Measurements from ENCODE around the gene TAMALIN.

TAMALIN gene

DNA sequence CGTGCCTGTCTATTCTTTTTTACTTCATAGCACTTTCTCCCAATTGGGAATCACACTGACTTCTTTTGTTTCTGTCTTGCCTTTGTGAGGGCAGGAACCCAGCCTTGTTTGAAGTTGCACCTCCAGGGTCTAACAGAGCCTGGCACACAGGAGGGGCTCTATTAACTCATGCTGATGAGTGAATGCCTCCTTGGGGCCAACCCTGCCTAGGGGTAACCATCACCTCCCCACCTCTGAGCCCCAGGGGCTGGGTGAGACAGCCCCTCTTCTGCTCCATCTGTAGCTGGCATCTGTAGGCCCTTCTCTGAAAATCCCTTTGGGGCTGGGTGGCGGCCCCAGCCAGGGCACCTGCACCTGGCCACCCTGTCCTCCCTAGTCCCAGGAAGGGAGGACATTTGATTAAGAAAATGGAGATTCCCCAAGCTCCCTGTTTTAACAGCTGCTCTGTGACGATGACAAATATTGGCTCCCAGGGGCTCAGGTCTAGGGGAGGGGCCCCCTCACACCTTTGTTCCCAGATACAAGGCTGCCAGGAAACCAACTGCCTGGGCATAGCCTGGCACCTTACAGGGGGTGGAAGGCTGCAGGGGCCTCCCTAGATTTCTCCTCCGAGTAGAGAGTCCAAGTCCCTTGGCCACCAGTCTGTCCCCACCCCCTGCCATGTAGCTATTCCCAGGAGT lies 11.8 kb downstream of the TAMALIN start:
- TF ChIP-seq MYC (IDR thresholded peaks at IDR 0.05; ENCODE audit: low read depth, low read length) (no peak), POLR2A (IDR thresholded peaks at IDR 0.05; ENCODE audit: extremely low read depth, insufficient read length) (no peak)
- TF ChIP-seq, protein P1, sequence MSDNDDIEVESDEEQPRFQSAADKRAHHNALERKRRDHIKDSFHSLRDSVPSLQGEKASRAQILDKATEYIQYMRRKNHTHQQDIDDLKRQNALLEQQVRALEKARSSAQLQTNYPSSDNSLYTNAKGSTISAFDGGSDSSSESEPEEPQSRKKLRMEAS (IDR thresholded peaks at IDR 0.05; ENCODE audit: low read depth, low read length), result no peak
- TF ChIP-seq, protein P2, sequence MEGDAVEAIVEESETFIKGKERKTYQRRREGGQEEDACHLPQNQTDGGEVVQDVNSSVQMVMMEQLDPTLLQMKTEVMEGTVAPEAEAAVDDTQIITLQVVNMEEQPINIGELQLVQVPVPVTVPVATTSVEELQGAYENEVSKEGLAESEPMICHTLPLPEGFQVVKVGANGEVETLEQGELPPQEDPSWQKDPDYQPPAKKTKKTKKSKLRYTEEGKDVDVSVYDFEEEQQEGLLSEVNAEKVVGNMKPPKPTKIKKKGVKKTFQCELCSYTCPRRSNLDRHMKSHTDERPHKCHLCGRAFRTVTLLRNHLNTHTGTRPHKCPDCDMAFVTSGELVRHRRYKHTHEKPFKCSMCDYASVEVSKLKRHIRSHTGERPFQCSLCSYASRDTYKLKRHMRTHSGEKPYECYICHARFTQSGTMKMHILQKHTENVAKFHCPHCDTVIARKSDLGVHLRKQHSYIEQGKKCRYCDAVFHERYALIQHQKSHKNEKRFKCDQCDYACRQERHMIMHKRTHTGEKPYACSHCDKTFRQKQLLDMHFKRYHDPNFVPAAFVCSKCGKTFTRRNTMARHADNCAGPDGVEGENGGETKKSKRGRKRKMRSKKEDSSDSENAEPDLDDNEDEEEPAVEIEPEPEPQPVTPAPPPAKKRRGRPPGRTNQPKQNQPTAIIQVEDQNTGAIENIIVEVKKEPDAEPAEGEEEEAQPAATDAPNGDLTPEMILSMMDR (IDR thresholded peaks at IDR 0.05; ENCODE audit: low read depth, low read length), result no peak
- DNase-seq (ENCODE audit: low read depth), result no peak

DNA sequence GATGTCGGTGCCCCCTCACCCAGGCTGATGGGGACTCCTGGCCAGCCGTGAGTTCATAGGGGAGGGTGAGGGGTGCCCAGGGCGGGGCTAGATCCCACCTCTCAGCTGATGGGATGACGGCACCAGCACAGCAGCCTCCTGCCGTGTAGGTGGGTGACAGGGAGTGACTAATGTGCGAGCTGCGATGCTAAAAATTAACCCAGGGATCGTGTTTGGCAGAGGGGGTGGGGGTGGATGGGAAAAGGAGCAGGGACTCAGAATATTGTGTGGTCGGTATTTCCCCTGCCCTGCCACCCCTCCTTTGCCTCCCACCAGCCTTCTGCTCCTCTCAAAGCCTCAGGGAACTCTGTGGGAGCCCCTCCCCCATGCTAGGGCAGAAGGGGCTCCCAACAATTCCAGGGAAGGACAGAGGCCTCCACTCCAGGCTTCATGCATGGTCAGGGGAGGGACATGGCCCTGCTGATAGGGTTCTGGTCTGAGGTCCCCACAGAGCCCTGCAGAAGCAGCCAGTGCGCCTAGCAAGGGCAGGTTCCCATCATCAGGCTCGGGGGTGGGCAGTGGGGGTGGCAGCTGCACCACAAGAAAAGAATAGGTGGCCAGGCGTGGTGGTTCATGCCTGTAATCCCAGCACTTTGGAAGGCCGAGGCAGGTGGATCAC lies 12.5 kb downstream of the TAMALIN start:
- DNase-seq (ENCODE audit: low read depth), result no peak
- no peak for TF ChIP-seq MYC (IDR thresholded peaks at IDR 0.05; ENCODE audit: low read depth, low read length)
- TF ChIP-seq, protein P2 (IDR thresholded peaks at IDR 0.05; ENCODE audit: low read depth, low read length), result no peak
- no peak for TF ChIP-seq POLR2A (IDR thresholded peaks at IDR 0.05; ENCODE audit: extremely low read depth, insufficient read length)
- no peak overlapping the region for H3K4me3 ChIP-seq (ENCODE audit: low read depth, low read length)

More for the DNA sequence above, 11.8 kb downstream of the TAMALIN start:
- no peak overlapping the region for H3K4me3 ChIP-seq (ENCODE audit: low read depth, low read length)

DNA sequence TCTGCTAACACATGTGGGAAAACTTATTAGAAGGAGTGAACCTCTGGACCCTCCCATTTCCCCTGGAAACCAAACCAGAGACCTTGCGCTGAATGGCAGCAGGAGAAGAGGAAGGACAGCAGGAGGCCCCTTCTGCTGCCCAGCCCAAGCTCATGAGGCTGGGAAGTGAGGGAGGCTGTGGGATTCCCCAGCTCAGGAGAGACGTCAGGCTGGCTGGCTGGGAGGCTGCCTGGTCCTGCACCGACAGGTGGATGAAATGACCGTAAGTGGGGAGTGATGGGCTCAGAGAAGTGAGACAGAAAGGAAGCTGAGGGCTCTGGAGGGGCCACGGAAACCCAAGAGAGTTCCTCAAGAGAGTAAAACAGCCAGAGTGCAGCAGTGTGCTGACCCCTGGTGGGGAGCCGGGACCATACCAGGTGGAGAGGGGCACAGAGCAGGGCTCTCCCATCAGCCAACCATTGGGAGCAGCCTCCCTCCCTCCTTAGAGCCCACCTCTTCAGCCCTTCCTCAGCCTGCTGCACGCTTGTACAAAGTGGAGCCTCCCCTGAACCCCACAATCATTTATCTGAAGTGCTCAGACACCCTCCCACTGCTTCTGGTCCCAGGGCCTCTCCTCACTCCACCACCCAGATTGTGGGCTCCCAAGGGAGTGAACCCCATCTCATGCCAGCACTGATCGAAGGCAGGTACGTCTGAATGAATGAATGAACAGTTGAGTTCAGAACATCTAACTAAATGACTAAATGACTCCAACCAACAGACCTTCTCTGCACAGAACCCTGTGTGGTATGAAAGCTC lies 14.0 kb downstream of the TAMALIN start:
- no peak overlapping the region for H3K4me3 ChIP-seq (ENCODE audit: low read depth, low read length)
- peak; percentile 87 for DNase-seq (ENCODE audit: low read depth)
- no peak for TF ChIP-seq POLR2A (IDR thresholded peaks at IDR 0.05; ENCODE audit: extremely low read depth, insufficient read length)
- peak; percentile 60 for TF ChIP-seq MYC (IDR thresholded peaks at IDR 0.05; ENCODE audit: low read depth, low read length)
- TF ChIP-seq, protein P2 (IDR thresholded peaks at IDR 0.05; ENCODE audit: low read depth, low read length), result peak; percentile 93
- TF ChIP-seq, protein P1 (IDR thresholded peaks at IDR 0.05; ENCODE audit: low read depth, low read length), result peak; percentile 65; the same call in 1 of the 2 replicates

DNA sequence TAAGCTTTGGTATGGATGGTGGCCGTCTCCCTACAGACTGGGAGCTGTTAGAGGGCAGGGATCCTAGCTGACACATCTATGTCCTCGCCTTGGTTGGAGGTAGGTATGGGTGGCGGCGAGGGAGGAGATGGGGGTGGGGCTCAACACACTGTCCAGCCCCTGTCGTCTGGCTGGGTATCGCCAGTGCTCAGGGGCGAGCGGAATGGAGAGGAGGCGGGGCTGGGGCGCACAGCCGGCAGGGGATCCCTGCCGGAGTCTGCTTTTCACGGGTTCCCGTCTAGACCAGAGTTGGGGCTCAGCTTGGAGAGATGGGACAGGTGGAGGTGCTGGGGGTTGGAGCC lies 16.1 kb downstream of the TAMALIN start:
- DNase-seq (ENCODE audit: low read depth), result no peak
- H3K4me3 ChIP-seq (ENCODE audit: low read depth, low read length), result no peak overlapping the region
- TF ChIP-seq, protein P2 (IDR thresholded peaks at IDR 0.05; ENCODE audit: low read depth, low read length), result no peak
- no peak for TF ChIP-seq MYC (IDR thresholded peaks at IDR 0.05; ENCODE audit: low read depth, low read length)
- no peak for TF ChIP-seq POLR2A (IDR thresholded peaks at IDR 0.05; ENCODE audit: extremely low read depth, insufficient read length)

DNA sequence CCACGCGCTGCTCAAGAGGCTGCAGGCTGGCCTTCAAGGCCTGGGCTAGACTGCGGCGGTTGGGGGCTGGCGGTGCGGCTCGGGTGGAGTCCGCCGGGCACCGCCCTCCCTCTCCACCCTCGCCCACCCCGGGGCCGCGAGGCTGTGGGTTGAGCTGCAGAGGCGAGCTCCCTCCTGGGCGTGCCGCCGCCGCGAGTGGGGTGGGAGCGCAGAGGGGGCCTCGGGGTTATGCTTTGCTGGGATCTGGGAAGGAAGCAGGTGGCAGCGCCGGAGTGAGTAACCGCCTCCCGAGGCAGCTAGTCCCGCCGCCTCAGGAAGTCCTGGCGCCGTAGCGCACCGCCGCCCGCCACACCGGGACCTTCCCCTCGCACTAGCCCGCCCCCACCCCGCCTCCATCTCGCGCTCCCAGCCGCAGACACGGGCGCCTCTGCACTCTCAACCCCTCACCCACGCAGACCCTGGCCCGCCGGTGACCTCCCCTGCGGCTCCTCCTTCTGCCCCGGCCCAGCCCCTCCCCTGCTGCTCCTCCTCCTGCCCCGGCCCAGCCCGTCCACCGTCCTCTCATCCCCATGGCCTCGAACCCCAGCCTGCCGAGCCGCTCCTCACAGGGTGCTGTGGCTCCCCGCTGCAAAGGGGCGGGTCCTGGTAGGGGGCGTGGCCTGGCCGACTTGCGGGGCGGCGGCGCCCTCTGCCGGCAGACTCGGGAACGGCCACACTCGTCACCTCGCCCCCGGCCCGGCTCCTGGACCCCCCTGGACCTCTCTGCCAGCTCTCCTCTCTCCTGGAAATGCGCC lies 16.6 kb downstream of the TAMALIN start:
- no peak overlapping the region for H3K4me3 ChIP-seq (ENCODE audit: low read depth, low read length)
- peak; percentile 86 for DNase-seq (ENCODE audit: low read depth)
- TF ChIP-seq POLR2A (IDR thresholded peaks at IDR 0.05; ENCODE audit: extremely low read depth, insufficient read length) (no peak), MYC (IDR thresholded peaks at IDR 0.05; ENCODE audit: low read depth, low read length) (no peak)
- TF ChIP-seq, protein P1 (IDR thresholded peaks at IDR 0.05; ENCODE audit: low read depth, low read length), result 0 out of 2 replicates have a peak, but pooled peaks have one; percentile 15
- TF ChIP-seq, protein P2 (IDR thresholded peaks at IDR 0.05; ENCODE audit: low read depth, low read length), result peak; percentile 82

Measured in NB4 (cell line).